Suppressor macrophage treated with lipopolysaccharide for 1 hour (primary cell): ENCODE data around the gene NFE2.
"Not testable (repeated sequence)": the region's sequence is repeated elsewhere in the genome, so short reads cannot be mapped to it uniquely, and the experiment has no call there.

ENCODE experiments used
- DNase-seq, 3 donors: peaks; one replicate each; pipeline ENCODE4 v3.0.0-alpha.2; 2020 to 2022

NFE2 gene

DNA sequence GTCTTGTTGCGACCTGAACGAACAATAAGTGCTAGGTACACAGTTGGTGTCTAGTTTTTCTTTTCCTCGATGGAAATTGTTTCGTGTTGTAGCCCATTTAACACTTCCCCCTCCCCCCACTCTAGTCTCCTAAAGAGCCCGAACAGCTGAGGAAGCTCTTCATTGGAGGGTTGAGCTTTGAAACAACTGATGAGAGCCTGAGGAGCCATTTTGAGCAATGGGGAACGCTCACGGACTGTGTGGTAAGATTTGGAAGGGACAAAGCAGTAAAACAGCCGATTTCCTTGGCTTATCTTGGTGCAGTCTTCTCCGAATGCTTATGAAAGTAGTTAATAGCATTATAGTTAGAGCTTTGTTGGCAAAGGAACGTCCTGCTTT lies 19.6 kb downstream of the NFE2 start:
- DNase-seq: not testable (repeated sequence)

DNA sequence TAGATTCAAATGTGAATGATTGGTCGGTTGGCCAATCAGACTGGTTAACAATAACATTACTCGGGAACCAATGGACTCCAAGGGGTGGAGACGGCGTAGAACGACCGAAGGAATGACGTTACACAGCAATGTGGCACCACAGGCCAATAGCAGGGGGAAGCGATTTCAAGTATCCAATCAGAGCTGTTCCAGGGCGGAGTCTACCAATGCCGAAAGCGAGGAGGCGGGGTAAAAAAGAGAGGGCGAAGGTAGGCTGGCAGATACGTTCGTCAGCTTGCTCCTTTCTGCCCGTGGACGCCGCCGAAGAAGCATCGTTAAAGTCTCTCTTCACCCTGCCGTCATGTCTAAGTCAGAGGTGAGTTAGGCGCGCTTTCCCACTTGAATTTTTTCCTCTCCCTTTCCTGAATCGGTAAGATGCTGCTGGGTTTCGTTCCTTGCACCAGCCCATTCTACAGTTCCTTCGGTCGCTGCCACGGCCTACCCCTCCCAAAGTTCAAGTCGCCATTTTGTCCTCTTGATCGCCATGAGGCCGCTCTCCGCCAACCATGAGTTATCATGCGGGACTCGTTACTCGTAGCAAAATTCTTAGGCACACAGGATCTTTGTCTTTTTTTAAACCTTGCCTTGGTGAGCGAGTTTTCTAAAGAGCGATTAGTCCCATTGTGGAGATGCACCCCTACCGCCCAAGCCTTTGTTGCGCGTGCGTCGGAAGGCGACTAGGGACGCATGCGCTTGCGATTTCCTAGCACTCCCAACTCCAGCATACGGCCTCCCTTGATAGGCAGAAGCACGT lies 20.2 kb downstream of the NFE2 start, which contains the start of gene HNRNPA1:
Gene HNRNPA1, plus strand, starts transcription at position 259 of the 793 bp plus-strand sequence. Its CDS starts 82 bp downstream, at position 341.
- DNase-seq: peak; percentile 97 to 100 (median 99)

DNA sequence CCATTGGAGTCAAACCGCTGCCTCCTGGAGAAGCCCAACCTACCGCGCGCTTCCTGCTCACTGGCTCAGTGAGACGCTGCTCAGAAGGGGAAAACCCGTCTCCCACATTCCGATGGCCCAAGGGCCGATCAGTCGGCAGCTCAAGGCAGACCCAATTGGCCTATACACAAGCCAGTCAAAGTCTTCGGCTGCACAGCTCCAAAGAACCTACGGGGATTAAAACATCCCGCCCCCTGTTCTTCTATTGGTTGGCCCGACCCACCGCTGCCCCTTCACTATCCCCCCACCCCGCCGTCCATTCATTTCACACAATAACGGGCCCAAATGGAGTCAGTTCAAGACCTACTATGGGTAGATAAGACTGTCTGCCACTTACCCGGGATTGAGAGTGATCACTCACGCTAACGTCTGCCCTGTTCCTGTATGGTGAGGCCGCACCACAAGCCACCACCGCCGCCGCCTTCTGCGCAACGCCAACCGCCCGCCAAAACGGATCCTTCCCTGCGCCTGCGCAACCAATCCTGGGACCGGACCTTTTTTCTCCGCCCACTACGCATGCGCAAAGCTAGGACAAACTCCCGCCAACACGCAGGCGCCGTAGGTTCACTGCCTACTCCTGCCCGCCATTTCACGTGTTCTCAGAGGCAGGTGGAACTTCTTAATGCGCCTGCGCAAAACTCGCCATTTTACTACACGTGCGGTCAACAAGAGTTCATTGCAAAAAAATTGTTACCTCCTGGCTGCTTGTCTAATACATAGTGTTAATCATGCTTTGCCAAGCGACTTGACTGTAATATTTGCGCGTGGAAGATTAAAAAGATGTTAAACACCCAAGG lies 21.0 kb downstream of the NFE2 start, which contains the start of gene CBX5:
Gene CBX5, minus strand, starts transcription at position 491 of the 836 bp plus-strand sequence. CDS start 22,472 bp downstream, outside the sequence.
- DNase-seq: peak; percentile 99 to 100 (median 100)

DNA sequence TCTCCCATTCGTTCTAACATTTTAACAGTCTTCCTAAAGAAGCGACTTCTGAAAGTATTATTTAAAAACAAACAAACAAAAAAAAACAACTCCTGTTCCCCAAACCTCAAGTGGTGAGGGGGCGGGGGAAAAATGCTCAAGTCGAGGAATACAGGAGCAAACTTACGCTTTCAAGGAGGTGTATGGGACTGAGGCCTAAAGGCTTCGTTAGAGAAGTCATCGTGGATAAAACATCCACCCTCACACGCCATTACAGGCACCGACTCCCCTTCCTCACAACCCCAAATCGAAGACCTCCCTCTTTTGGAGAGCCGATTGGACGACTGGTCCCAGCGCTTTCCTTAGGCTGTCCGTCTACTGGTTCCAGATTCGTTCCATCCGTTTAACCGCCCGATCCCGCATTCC lies 21.6 kb downstream of the NFE2 start:
- DNase-seq: peak in 1 of 3 donors; percentile 31

DNA sequence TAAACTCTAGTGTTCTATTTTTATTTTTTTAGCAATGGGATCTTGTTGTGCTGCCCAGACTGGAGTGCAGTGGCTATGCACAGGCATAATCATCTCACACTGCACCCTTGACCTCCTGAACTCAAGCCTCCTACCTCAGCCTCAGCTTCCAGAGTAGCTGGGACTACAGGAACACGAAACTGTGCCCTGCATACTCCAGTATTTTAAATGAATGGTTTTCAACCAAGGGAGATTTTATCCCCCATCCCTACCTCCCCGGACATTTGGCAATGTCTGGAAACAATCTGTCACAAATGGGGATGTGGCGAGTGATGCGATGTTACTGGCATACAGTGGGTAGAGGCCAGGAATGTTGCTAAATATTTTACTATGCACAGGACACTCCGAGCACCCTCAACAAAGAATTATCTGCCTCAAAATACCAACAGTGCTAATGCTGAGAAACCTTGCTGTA lies 23.0 kb downstream of the NFE2 start:
- peak; percentile 50 to 74 (median 52) for DNase-seq

DNA sequence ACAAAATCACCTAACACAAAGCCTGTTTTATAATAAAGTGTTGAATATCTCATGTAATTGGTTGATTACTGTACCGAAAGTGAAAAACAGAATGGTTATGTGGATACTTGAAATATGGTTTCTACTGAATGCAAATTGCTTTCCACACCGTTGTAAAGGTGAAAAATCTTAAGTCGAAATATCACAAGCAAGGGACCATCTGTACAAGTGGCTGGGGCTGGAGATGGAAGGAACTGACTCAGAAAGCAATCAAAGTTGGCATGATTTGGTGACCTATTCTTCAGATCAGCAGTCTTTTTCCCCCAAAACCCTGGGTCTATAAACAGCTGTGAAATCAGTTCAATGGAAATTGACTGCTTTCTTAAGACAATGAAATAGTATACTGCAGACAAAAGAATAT lies 24.4 kb downstream of the NFE2 start:
- DNase-seq: no peak

DNA sequence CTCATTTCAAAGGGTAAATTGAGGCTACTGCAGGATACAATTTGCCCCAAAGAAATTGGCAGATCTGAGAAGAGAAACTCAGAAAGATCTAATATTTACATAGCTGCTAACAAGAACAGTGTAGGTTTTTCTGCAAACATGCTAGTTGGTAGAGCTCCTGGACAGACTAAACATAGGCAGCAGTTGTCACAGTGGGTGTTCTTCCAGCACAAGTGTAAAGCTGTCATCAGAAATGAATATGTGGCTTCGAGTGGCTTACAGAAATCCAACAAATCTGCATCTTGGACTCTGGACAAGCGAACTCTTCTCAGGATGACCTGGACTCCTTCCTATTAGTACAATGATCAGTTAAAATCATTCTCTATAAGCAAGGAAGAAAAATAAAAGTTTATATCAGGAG lies 26.8 kb downstream of the NFE2 start:
- DNase-seq: no peak

DNA sequence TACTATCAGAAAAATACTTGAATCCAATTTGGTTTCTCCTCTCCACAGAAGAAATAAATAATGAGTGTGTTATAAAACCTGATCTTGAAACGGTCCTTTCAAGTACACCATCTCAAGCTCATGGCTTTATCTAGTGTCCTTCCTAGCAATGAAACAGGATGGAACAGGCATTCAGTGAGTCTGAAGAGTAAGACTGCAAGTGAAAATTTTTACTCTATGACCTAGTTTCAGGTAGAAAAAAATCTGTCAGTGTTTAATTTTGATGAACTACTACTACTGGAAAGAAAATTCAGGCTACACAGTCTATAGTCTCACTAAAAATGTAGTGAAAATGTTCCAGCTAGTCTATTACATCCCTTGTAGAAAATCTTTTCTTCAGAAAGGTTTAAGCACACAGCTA lies 28.6 kb downstream of the NFE2 start:
- DNase-seq: no peak

DNA sequence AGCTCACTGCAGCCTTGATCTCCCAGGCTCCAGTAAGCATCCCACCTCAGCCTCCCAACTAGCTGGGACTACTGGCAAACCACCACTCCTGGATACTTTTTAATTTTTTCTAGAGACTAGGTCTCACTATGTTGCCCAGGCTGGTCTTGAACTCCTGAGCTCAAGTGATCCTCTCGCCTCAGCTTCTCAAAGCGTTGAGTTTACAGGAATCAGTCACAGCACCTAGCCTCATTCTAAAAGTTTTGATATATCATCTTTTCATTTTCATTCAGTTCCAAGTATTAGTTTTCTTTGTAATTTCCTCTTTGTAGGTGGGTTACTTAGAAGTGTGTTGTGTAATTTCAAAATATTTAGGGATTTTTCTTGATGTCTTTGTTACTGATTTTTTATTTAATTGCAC lies 30.5 kb downstream of the NFE2 start:
- DNase-seq: peak in 1 of 3 donors; percentile 41

DNA sequence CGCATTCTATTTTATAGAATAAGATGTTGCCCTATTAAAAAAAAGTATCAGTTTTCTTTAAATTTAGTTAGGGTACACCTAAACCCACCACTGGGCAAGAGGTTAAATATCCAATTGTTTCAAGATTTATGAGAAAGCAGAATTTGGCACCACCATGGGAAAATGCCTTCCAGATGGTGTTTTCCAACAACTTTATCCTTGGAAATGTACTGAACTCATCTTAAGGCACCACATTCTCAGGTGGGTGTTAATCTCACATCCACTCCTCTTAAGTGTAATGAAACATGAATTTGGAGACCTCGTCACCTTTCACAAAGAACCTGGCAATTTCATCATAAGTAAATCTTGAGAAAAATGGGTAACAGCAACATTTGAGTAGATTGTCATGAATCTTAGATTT lies 34.0 kb downstream of the NFE2 start:
- no peak for DNase-seq

DNA sequence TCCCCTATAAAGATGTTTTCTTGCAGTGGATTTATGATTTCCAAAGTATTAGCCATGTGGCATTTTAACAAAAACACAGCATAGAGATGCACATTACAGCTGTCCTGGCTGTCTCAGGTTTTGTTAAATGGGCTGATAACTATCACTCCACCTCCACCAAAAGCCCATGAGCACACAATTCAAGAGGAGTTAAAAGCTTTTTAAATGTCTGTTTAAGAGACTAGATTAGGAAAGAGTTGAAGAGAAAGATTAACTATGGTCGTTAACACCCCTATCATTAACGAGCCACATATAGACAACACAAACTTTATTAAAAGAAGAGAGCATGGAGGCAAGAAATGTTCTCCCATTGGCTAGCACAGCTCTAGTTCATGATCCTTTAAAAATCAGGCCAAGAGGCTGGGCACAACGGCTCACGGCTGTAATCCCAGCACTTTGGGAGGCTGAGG lies 35.4 kb downstream of the NFE2 start:
- no peak for DNase-seq

DNA sequence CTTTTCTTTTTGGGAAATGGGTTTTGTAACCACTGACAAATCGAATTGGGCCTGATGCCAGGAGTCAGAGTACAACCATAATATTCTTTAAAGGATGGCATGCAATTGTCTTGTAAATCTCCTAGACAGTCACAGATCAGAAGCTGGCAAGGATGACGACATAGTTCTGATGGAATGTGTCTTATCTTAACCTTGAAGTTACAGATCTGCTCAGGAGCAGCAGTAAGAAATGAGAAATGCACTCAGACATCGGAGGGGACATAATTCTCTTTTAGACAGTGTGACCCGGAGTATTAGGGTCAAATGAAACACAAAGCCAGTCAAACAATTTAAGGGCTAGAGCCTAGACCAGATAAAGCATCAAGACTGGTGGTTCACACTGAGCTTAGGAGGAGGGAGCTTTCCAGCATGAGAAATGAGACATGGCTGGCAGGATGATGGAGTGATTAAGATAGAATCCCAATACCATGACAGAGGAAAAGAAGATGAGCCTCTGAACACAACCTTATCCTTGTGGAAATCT lies 38.4 kb downstream of the NFE2 start:
- DNase-seq: peak; percentile 34 to 41 (median 39)

DNA sequence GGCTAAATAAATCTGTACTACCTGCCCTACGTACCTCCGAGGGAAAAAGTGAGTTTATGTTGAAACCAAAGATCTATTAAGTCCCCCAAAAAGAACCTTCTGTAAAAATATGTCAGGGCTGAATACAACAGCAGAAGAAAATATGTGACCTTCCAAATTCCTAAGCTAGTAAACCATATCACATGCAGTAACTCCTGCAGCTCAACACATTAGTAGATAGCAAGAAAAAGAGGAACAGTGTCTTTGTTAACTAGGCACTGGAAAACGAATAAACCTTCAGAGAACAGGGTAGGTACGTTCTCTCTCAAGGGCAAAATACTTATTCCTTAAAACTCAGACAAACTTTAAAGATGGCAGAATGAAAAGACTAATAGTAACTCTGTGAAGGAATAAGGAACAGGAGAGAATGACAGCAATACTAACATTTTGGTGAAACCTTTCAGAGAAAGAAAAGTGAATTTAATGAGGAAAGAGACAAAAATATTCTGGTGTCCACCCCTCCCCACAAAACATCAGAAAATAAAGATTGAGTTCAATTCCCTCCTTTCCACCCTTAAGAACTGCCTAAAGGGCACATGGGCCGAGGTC lies 38.9 kb downstream of the NFE2 start:
- peak in 2 of 3 donors; percentile 28 for DNase-seq

DNA sequence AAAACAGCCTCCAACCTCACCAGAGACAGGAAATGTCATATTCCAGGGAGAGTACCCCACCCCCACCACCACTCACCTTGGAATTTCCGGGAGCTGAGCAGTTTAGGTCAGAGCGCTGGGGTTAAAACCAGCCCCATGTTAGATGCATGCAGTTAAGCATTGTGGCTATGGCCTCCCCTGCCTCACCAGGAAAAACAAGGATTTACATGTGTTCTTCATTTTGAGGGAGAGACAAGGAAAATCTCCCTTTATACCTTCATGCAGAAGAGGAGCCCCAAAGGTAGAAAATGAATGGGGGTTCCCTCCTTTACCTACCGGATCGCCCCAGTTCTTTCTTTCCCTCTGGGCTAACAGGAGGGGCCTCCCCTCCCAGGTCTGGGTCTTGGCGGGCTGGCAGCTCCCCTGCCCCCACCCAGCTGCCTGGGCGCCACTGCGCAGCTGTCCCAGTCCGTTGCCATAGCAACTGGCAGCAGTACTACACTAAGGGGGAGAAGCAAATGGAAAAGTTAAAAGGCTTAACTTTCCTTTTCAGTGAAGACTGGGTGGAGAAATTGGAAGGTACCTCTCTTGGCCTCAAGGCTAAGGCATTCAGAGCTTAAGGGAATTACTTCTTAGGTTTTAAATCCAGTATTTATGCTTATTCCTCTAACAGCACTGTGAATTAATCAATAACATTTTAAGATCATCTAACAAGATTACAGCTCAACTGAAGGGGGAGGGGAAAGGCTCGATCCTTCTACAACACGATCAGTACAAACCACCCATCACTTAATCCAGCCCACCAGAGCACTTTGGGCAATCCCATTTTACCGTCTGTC lies 41.4 kb downstream of the NFE2 start:
- DNase-seq: peak; percentile 55 to 63 (median 56)

DNA sequence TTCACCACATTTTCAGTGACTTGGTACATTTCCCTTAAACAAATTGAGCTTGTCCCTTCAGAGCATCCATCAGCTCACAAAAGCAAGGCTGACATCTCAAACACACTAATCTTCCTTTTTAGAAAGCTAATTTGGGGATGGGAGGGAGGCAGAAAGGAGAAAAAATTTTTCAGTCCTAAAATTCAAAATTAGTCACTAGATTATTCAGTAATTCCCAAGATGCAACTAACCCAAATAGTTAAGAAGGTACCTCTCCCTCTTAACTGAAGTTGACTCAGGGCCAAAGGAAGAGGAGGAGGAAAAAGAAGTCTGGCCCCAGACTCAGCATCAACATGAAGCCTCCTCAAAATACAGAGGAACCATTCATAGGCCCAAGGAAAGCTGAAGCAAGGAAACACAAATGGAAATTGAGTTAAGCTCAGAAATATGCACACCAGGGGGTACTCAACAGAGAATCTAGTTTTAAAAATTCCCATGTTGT lies 42.6 kb downstream of the NFE2 start:
- no peak for DNase-seq

DNA sequence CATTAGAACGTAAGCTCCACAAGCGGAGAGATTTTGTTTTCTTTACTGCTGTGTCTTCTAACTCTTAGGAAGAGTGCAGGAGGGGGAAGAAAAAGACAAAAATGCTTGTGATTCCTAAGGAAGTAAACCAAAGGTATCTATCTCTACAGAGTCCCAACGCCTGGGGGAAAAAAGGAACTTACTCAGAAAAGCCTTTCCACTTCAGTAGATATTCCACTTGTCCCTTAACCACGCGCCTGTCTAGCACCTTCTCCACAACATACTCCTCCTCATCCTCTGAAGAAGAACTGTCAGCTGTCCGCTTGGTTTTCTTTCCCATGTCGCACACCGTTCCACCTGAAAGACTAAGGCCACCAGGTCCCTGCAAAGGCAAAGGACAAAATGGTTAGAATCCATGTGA lies 43.5 kb downstream of the NFE2 start:
- no peak for DNase-seq

DNA sequence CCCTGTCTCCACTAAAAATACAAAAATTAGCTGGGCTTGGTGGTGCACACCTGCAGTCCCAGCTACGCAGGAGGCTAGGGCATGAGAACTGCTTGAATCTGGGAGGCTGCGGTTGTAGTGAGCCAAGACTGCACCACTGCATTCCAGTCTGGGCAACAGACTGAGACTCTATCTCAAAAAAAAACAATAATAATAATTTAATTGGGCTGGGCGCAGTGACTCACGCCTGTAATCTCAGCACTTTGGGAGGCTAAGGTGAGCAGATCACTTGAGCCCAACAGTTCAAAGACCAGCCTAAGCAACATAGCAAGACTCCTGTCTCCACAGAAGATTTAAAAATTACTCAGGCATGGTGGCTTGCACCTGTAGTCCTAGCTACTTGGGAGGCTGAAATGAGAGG lies 47.6 kb downstream of the NFE2 start:
- no peak for DNase-seq

DNA sequence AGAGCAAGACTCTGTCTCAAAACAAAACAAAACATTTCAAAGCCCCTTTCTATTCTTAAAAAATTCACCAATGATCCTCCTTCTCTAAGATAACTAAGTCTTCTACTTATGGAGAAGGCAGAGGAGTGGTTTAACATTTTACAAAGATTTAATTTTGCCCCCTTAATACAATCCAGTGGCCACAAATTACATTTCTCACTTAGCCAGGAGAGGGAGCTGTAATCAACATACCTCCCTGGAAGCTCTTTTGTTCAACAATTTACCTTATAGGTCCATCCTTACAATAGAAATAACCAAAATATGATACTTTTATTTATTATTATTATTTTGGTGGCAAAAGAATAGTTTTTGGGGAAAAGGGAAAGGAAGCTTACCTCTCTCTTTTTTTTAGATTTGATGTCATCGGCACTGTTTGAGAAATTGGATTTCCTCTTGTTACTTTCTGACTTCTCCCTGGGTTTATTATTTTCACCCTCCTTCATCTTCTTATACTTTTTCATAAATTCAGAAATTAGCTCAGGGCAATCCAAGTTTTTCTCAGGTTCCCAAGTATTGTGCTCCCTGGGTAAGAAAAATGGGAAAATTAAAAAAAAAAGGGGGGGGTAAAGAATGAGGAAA lies 49.0 kb downstream of the NFE2 start:
- peak; percentile 52 to 68 (median 67) for DNase-seq

DNA sequence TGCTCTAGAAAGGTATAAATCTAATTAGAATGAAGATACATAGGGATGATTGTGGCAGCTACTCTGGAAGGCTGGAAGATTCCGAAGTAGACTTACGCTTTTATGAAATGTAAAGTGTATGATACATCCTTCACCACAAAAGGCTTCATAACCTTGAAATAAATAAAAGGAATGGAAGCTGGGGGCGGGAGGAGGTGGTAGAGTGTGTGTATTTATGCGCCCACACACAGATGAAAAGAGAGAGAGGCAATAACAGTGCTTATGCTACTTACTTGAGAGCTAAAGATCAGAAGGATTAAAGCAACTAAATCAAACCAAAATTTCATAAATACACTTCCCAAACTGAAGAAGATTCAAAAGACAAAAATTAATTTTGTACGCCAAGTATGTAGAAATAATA lies 51.3 kb downstream of the NFE2 start:
- DNase-seq: no peak

DNA sequence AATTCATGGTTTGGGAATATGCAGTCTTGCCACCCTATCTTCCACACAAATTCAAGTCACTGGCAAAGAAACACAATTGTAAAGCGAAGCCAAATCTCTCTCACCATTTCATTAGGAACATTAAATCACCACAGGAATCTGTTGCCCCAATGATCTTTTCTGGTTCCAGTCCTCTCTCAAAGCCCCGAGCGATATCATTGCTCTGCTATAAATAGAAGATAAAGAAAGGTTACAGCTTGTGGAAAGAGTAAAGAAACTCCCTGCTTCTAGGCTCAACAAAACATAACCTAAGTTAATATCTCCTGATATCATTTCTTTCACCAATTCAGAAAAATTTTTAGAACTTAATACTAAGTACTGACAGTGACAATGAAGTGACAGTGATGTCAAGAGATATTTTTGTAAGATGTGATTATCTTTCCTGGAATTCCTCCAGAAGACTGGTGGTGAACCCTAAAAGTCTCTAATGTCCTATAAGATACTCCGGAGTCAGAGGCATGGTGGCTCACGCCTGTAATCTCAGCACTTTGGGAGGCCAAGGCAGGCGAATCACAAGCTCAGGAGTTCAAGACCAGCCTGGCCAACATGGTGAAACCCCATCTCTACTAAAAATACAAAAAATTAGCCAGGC lies 54.7 kb downstream of the NFE2 start:
- no peak for DNase-seq
